Measurements from ENCODE around the gene ASB16.

- no peak for TF ChIP-seq CTCF (IDR thresholded peaks at IDR 0.05; ENCODE audit: low read length)
- TF ChIP-seq EZH2 (optimal IDR thresholded peaks at IDR 0.05; ENCODE audit: low read depth, low read length): no peak
Measured at GRCh38 chr17:44176257-44176656, 5.8 kb downstream of the ASB16 start.
